K562 treated with DMSO at 1 percent for 24 hours (cell line): Measurements from ENCODE around the gene TPST1. TPM values are rescaled to one million over a fixed set of nuclear protein-coding genes. Genes with fewer than 3 reads are reported as not detected.

Source experiments
- total RNA-seq: library from RNA; unstranded; fragments of 300-600 nt; gene quantifications from 2 replicates; pipeline ENCODE4 v1.2.3, GENCODE V29; 2022; ENCODE audit warnings: low read depth; ENCODE audit not compliant: insufficient read depth

The TPST1 gene
- 0.80 and 1.5 TPM in 2 replicates for total RNA-seq

DNA sequence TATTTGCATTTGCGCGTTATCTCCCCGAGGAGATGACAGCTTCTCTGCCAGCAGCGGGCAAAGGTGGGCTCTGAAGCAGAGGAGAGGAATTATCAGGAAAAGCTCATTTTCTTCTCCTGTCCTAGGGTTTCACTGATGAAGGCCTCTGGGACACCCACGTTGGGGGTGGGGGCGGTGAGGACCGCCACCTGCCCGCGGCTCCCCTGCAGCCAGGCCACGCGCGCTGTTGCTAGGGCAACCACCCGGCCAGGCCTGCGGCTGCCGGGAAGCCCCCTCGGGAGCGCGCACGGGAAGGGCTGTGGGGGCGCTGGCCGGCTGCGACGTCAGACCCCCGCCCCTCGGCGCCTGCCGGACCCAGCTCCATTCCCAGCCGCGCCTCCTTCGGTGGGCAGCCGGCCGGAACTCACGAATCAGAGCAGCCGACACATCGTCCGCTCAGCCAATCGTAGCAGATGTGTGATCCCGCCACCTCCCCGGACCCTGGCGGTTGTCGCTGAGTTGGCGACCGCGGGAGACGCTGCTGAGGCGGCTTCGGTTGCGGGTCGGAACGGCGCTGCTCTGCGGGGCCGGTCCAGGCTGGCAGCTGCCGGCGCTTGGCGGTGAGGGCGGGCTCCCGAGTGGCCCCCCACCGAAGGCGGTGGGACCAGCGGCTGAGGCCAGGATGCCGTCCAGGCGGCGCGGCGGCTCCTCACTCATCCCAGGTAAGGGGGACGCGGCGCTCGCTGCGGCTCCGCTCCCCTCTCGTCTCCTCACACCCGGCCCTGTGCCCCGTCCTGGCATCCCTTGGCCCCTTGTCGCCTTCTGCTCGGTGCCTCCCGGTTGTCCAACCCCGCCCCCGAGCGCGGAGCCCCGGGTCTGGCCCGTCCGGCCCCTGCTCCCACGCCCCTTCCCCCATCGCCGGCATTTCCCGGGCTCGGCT lies at the start of gene TPST1:
Gene TPST1 (plus strand): TSS at position 513 of the 919 bp plus-strand sequence. CDS start 35,092 bp downstream, outside the sequence.

Other genes with a start within 250 kb of the TPST1 start
- gene GUSB, start 223.1 kb upstream of the TPST1 start, total RNA-seq = 208 and 211 TPM in 2 replicates
- gene ASL, start 129.5 kb upstream of the TPST1 start, total RNA-seq = 35.1 and 36.1 TPM in 2 replicates
- gene CRCP, start 90.5 kb upstream of the TPST1 start, total RNA-seq = 25.0 and 27.8 TPM in 2 replicates